CD8-positive, alpha-beta memory T cell (primary cell): Measurements from ENCODE around the gene LAMA3. TPM values are rescaled to one million over a fixed set of nuclear protein-coding genes. Genes with fewer than 3 reads are reported as not detected.

Experiments used
- CTCF ChIA-PET: fragments of 350-600 bp; sonication (Branson Sonifier 250); formaldehyde crosslinking; loops from one replicate; lab custom pipeline; 2021; ENCODE audit warnings: antibody characterized with exemption; lab: Charles Lee
- POLR2A ChIA-PET: fragments of 350-600 bp; sonication (Branson Sonifier 250); formaldehyde crosslinking; loops from one replicate; lab custom pipeline; 2021; ENCODE audit warnings: antibody characterized with exemption; lab: Charles Lee
- DNase-seq, 5 donors: peaks; one replicate each; pipeline versions ENCODE4 v3.0.0 to v3.0.0-alpha.2; 2020 to 2022; ENCODE audit warnings: mixed read lengths in 1 of 5
- H3K27ac ChIP-seq: one replicate; pipeline ENCODE4 v1.7.0; 2013; ENCODE audit warnings: low read depth, mild to moderate bottlenecking, low read length, moderate library complexity
- H3K27me3 ChIP-seq: 2 replicates; pipeline ENCODE4 v1.7.0; 2013; ENCODE audit warnings: low read length, mild to moderate bottlenecking; ENCODE audit not compliant: insufficient read depth, poor library complexity, severe bottlenecking
- H3K36me3 ChIP-seq: 2 replicates; pipeline ENCODE4 v1.7.0; 2013; ENCODE audit warnings: mild to moderate bottlenecking, low read length, moderate library complexity; ENCODE audit not compliant: insufficient read depth
- H3K4me1 ChIP-seq: 2 replicates; pipeline ENCODE4 v1.7.0; 2013; ENCODE audit warnings: mild to moderate bottlenecking, low read length, moderate library complexity; ENCODE audit not compliant: insufficient read depth
- H3K4me3 ChIP-seq: 2 replicates; pipeline ENCODE4 v1.7.0; 2013; ENCODE audit warnings: mild to moderate bottlenecking, low read length
- H3K9me3 ChIP-seq: 2 replicates; pipeline ENCODE4 v1.7.0; 2013; ENCODE audit warnings: mild to moderate bottlenecking, low read length
- H3K27ac Mint-ChIP-seq, 8 donors: one replicate each; pipeline ENCODE4 v1.8.0; 2020 to 2021; ENCODE audit warnings: mixed read lengths in 8 of 8, mild to moderate bottlenecking in 6 of 8, inconsistent platforms in 3 of 8, moderate library complexity in 3 of 8
- H3K27me3 Mint-ChIP-seq, 2 donors: one replicate each; pipeline ENCODE4 v1.8.0; 2020 to 2021; ENCODE audit warnings: mixed read lengths in 2 of 2, mild to moderate bottlenecking in 1 of 2, moderate library complexity in 1 of 2
- H3K36me3 Mint-ChIP-seq, 3 donors: one replicate each; pipeline ENCODE4 v1.8.0; 2020 to 2021; ENCODE audit warnings: mixed read lengths in 3 of 3, inconsistent platforms in 1 of 3, mild to moderate bottlenecking in 1 of 3
- H3K4me1 Mint-ChIP-seq, 3 donors: one replicate each; pipeline ENCODE4 v1.8.0; 2020 to 2021; ENCODE audit warnings: mixed read lengths in 3 of 3, inconsistent platforms in 1 of 3, mild to moderate bottlenecking in 1 of 3
- H3K4me3 Mint-ChIP-seq, 7 donors: one replicate each; pipeline ENCODE4 v1.8.0; 2020 to 2021; ENCODE audit warnings: mixed read lengths in 7 of 7, mild to moderate bottlenecking in 6 of 7, moderate library complexity in 4 of 7, inconsistent platforms in 2 of 7
- H3K9me3 Mint-ChIP-seq, 5 donors: one replicate each; pipeline ENCODE4 v1.8.0; 2020 to 2022; ENCODE audit warnings: mixed read lengths in 5 of 5, mild to moderate bottlenecking in 3 of 5, moderate library complexity in 2 of 5, inconsistent platforms in 1 of 5
- polyA plus RNA-seq: library from polyadenylated mRNA; unstranded; fragments of 300-500 nt; fragmentation: Illumina TruSeq; gene quantifications from one replicate; pipeline ENCODE4 v1.2.3, GENCODE V29; 2021
- total RNA-seq, 2 experiments: library from RNA; stranded (reverse); gene quantifications; one replicate each; pipeline ENCODE4 v1.2.3, GENCODE V29; 2021

Gene LAMA3
- total and polyA plus RNA-seq, 3 experiments from 2014 or later = 0.47 TPM; not detected in 2

DNA sequence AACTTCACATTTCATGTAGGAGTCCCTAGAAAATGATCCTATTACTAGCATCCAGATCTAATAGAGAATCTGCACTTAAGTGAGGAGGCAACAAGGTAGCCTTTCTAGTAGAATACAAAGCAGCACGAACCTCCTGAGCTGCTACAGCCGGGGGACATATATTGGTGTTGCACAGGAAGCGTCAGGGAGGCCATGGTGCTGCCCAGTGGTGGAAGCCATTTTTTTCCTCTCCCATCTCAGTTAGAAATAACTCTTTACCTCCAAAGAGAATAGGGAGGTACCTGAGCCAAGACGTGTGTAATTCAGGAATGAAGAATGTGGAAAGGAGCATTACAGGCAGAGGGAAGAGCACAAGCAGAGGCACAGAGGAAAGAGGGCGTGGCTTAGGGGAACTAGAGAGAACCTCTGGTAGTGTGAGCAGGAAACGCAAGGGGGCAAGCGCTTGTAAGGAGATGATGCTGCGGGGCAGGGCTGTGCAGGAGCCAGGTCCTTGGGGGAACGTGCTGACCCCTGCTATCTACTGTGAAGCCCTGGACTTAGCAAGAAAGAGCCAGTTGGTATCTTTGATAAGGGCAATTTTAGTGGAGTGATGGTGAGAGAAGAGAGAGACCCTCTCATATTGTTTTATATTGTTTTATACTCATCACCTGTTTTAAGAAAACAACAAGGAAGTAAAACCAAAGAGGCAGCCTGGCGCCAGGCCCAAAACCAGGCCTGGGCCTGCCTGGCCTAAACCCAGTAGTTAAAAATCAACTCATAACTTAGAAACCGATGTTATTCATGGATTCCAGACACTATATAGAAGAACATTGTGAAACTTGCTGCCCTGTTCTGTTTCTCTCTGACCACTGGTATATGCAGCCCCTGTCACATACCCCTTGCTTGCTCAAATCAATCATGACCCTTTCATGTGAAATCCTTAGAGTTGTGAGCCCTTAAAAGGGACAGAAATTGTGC, 275.3 kb downstream of the LAMA3 start:
- Mint-ChIP-seq H3K4me3 (peak overlapping the region; percentile 61 to 79 (median 65)), H3K9me3 (no peaks in the 10 kb centered on the region), H3K4me1 (peaks cover 56 to 60% (median 58%) of the 10 kb centered on the region in 3 donors), H3K36me3 (no peaks in the 10 kb centered on the region), H3K27me3 (no peaks in the 10 kb centered on the region), H3K27ac (peak overlapping the region; percentile 73 to 98 (median 94))
- no peaks in the 10 kb centered on the region for H3K36me3 ChIP-seq
- no peaks in the 10 kb centered on the region for H3K27me3 ChIP-seq
- peak; percentile 42 to 80 (median 67) for DNase-seq
- peaks cover 51% of the 10 kb centered on the region for H3K4me1 ChIP-seq
- POLR2A ChIA-PET = no interaction called here
- H3K4me3 ChIP-seq = no peak overlapping the region
- no peaks in the 10 kb centered on the region for H3K9me3 ChIP-seq
- CTCF ChIA-PET = interaction anchor here (0.8 to 7.5 kb wide), 12 partner anchors 12 to 155 kb away, joined by 3 to 44 read pairs (median 3); no protein-coding TSS in a partner anchor
- no peak overlapping the region for H3K27ac ChIP-seq

DNA sequence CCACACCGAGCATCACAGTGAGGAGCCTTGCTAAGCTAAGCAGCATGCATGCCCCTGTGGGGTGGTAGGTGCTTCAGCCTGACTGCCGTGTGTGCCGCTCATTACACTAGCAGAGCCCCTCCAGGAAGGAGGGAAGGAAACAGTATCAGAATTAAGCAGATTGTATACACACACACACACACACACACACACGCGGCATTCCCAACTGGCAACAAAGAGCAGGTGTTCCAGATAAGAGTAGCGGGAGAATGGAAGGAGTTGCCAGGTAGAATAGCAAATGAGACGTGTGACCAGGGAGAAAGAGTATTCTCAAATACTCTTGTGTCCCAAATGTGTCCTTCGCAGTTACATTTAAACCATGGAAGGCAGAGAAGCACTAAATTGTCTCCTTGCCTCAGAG, 277.7 kb downstream of the LAMA3 start:
- H3K4me1 Mint-ChIP-seq = peaks cover 77 to 82% (median 80%) of the 10 kb centered on the region in 3 donors

DNA sequence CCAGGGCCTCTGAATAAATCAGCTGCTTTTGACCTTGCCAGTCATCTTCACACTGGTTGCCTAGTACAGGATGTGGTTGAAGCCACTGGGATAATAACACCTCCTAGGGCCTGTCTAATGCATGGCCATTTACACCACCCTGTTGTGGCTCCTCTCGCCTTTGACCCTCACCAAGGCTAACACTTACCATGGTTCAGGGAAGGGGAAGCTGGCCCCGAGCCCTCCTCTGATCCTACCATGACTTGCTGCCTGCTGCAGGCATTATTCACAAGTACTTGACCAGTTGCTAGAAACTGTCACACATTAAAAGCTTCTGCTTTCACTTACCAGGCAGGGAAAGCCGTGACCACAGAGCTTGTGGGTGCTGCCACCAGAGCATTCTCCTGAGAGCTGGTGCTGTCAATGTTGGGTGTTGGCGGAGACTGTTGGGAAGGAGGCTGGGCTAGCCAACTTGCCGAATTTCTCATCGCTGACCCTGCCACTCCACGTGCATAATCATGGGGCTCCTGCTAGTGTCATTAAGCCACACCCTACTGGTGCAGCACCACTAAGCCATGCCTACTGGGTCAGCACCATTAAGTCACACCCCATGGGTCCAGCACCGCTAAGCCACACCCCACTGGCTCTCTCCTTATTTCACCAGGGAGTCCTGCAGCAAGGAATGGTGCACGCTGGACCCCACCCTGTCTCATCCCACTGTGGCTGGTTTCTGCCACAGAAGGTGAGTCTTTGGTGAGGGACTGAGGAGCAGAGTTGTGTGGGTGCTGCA, 278.3 kb downstream of the LAMA3 start:
- H3K4me3 ChIP-seq = no peak overlapping the region
- no peaks in the 10 kb centered on the region for H3K27me3 ChIP-seq
- Mint-ChIP-seq H3K4me1 (peaks cover 83 to 88% (median 86%) of the 10 kb centered on the region in 3 donors), H3K36me3 (no peaks in the 10 kb centered on the region), H3K27me3 (no peaks in the 10 kb centered on the region), H3K9me3 (no peaks in the 10 kb centered on the region), H3K4me3 (peak overlapping the region in 6 of 7 donors; percentile 58 to 87 (median 68)), H3K27ac (peak overlapping the region; percentile 66 to 98 (median 86))
- ChIA-PET POLR2A (interaction anchor here (0.7 to 2.3 kb wide), 6 partner anchors 8 to 47 kb away, joined by 3 to 10 read pairs (median 5); partner anchors contain the start of gene TTC39C), CTCF (interaction anchor here (0.9 to 7.5 kb wide), 11 partner anchors 10 to 151 kb away, joined by 3 to 44 read pairs (median 4); partner anchors contain the start of gene TTC39C)
- peak in 4 of 5 donors; percentile 13 to 66 (median 33) for DNase-seq
- peaks cover 80% of the 10 kb centered on the region for H3K4me1 ChIP-seq
- no peaks in the 10 kb centered on the region for H3K36me3 ChIP-seq
- H3K9me3 ChIP-seq = no peaks in the 10 kb centered on the region
- H3K27ac ChIP-seq = no peak overlapping the region

More for the DNA sequence above, 277.7 kb downstream of the LAMA3 start:
- no peak overlapping the region for H3K4me3 ChIP-seq
- no peak for DNase-seq
- H3K27me3 Mint-ChIP-seq = no peaks in the 10 kb centered on the region
- no peaks in the 10 kb centered on the region for H3K36me3 Mint-ChIP-seq
- peak overlapping the region; percentile 66 to 98 (median 86) for H3K27ac Mint-ChIP-seq
- ChIA-PET POLR2A (interaction anchor here (1.4 to 2.3 kb wide), 4 partner anchors 9 to 48 kb away, joined by 4 to 10 read pairs (median 7); partner anchors contain the start of gene TTC39C), CTCF (interaction anchor here (0.6 to 7.5 kb wide), 10 partner anchors 14 to 151 kb away, joined by 3 to 44 read pairs (median 3); partner anchors contain the start of gene TTC39C)
- H3K27me3 ChIP-seq = no peaks in the 10 kb centered on the region
- no peak overlapping the region for H3K27ac ChIP-seq
- H3K4me3 Mint-ChIP-seq = peak overlapping the region in 6 of 7 donors; percentile 58 to 87 (median 70)
- no peaks in the 10 kb centered on the region for H3K36me3 ChIP-seq
- H3K9me3 Mint-ChIP-seq = no peaks in the 10 kb centered on the region
- H3K9me3 ChIP-seq = no peaks in the 10 kb centered on the region
- H3K4me1 ChIP-seq = peaks cover 74% of the 10 kb centered on the region

DNA sequence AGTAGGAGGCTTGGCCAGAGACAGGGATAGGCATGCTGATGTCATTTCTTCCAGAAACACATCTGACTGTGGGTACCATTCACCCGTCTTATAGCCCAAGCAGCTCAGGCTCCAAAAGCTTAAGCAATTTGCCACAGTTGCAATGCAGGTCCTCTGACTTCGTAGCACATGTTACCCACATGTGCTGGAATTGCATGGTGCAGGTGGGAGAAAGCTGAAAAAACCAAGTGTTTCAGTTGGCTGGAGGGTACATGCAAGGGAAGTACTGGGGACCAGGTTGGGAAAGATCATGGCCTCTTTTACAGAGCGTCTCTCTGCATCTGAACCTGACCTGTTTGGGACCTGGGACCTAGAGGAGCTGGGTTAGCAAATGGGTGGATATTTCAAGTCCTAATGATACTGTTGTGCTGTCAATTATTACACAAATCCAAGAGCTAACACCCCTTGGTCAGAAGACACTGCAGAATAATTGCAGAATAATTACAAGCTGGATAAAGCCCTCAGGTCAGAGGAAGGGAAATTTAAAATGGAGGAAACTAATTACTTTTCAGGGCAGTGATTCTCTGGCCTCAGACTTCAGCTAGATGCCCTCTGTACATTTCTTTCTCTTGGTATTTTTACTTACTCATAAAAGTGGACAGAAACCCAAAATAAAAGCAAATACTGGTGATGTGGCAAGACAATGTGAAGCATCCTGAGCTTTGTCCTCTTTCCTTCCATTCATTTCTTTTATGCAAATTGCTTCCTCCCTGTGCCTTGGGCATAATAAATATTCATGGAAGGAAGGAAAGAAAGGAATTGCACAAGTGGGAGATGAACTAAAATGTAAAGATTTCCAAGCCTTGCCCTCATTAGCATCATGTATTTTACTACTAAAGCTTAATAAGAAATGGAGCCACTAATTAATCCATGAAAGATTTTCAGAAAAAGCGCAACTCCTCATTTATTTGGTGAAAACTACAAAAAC, 279.7 kb downstream of the LAMA3 start:
- H3K4me1 ChIP-seq = peaks cover 87% of the 10 kb centered on the region

DNA sequence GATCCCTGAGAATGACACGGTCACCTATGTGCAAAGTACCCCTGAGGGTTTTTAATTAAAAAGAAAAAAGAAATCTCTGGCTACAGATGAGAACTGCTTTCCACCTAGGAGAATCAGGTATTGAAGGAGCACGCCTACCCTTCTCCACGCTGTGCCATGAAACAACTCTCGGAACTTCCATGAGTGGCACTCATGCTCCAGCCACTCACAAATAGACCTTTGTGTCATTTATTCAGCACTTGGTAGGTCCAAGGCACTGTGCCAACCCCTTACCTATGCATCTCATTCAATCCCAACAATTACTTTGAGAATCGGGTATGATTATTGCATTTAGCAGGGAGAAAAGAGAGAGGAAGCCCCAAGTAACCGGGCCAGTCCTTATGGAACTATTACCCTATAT, 280.4 kb downstream of the LAMA3 start:
- Histone ChIP-seq H3K27ac (no peak overlapping the region), H3K4me3 (no peak overlapping the region), H3K27me3 (no peaks in the 10 kb centered on the region), H3K9me3 (no peaks in the 10 kb centered on the region), H3K36me3 (no peaks in the 10 kb centered on the region), H3K4me1 (peaks cover 82% of the 10 kb centered on the region)
- CTCF ChIA-PET = interaction anchor here (0.8 to 7.5 kb wide), 5 partner anchors 21 to 145 kb away, joined by 3 to 44 read pairs (median 11); no protein-coding TSS in a partner anchor
- peak overlapping the region in 3 of 7 donors; percentile 29 to 72 (median 64) for H3K4me3 Mint-ChIP-seq
- peaks cover 0 to 6% (median 1%) of the 10 kb centered on the region in 3 donors for H3K36me3 Mint-ChIP-seq
- DNase-seq = no peak
- POLR2A ChIA-PET = interaction anchor here (0.7 kb wide), 1 partner anchor 23 kb away, joined by 3 read pairs; no protein-coding TSS in a partner anchor
- H3K4me1 Mint-ChIP-seq = peaks cover 89 to 95% (median 94%) of the 10 kb centered on the region in 3 donors
- H3K27me3 Mint-ChIP-seq = no peaks in the 10 kb centered on the region
- peaks cover 0 to 5% (median 0%) of the 10 kb centered on the region in 5 donors for H3K9me3 Mint-ChIP-seq
- peak overlapping the region; percentile 64 to 100 (median 98) for H3K27ac Mint-ChIP-seq

More for the DNA sequence above, 279.7 kb downstream of the LAMA3 start:
- H3K36me3 ChIP-seq = no peaks in the 10 kb centered on the region
- no peak overlapping the region for H3K27ac ChIP-seq
- no peak overlapping the region for H3K4me3 ChIP-seq
- Mint-ChIP-seq H3K27me3 (no peaks in the 10 kb centered on the region), H3K36me3 (peaks cover 0 to 1% (median 0%) of the 10 kb centered on the region in 3 donors), H3K27ac (peak overlapping the region; percentile 66 to 100 (median 91)), H3K4me1 (peaks cover 92 to 95% (median 94%) of the 10 kb centered on the region in 3 donors), H3K9me3 (no peaks in the 10 kb centered on the region), H3K4me3 (peak overlapping the region in 5 of 7 donors; percentile 6 to 71 (median 62))
- CTCF ChIA-PET = interaction anchor here (0.8 to 7.5 kb wide), 8 partner anchors 9 to 145 kb away, joined by 3 to 44 read pairs (median 5); no protein-coding TSS in a partner anchor
- no peaks in the 10 kb centered on the region for H3K27me3 ChIP-seq
- no peaks in the 10 kb centered on the region for H3K9me3 ChIP-seq
- POLR2A ChIA-PET = interaction anchor here (0.7 to 1.1 kb wide), 4 partner anchors 9 to 42 kb away, joined by 3 to 9 read pairs (median 3); no protein-coding TSS in a partner anchor
- DNase-seq = no peak

DNA sequence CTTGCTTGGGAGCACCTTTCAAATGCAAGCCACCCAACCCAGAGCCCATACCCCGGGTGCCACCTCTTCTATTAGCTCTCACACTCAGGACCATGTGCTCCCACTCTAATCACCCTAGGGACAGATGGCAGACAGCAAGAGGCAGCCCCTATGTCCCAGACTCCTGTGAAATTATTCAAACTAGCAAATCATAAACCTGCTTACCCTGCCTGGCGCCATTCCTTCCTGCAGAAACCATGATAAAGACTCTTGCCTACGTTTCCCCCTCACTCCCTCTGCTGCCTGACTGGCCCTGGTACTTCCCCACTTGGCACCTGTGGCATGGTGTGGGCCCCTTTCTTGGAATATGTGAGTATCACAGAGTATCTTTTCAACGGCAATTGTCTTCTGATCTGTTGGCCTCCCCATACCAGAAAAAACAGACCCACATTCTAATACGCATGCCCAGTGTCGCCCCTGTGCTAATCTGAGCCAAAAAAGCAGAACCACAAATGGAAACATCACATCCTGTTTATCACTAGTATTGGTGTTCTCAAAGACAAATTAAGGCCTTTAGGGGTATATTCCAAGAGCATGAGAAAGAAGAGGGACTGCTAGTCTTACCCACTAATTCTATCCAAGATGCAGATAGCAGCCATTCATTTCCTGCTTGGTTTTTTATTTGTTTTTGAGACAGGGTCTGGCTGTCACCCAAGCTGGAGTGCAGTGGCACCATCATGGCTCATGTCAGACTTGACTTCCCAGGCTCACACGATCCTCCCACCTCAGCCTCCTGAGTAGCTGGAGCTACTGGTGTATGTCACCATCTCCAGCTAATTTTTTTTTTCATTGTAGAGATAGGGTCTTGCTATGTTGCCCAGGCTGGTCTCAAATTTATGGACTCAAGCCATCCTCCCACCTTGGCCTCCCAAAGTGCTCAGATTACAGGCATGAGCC, 281.2 kb downstream of the LAMA3 start:
- Mint-ChIP-seq H3K4me1 (peaks cover 85 to 95% (median 94%) of the 10 kb centered on the region in 3 donors), H3K4me3 (peak overlapping the region; percentile 40 to 82 (median 72)), H3K27ac (peak overlapping the region; percentile 92 to 100 (median 98)), H3K36me3 (peaks cover 0 to 11% (median 1%) of the 10 kb centered on the region in 3 donors), H3K9me3 (peaks cover 0 to 5% (median 0%) of the 10 kb centered on the region in 5 donors), H3K27me3 (no peaks in the 10 kb centered on the region)
- H3K36me3 ChIP-seq = no peaks in the 10 kb centered on the region
- H3K27me3 ChIP-seq = no peaks in the 10 kb centered on the region
- peak; percentile 35 to 85 (median 75) for DNase-seq
- peak overlapping the region; percentile 5 for H3K4me3 ChIP-seq
- peak overlapping the region; percentile 5 for H3K27ac ChIP-seq
- ChIA-PET POLR2A (interaction anchor here (0.6 to 2.1 kb wide), 4 partner anchors 19 to 147 kb away, joined by 3 to 15 read pairs (median 5); partner anchors contain the start of gene TTC39C), CTCF (interaction anchor here (4.6 to 7.5 kb wide), 2 partner anchors 23 to 29 kb away, joined by 18 to 44 read pairs; no protein-coding TSS in a partner anchor)
- H3K9me3 ChIP-seq = no peaks in the 10 kb centered on the region
- H3K4me1 ChIP-seq = peaks cover 74% of the 10 kb centered on the region
